Measurements from ENCODE around the gene GRAPL. TPM values are rescaled to one million over a fixed set of nuclear protein-coding genes. Genes with fewer than 3 reads are reported as not detected.
"Not testable (repeated sequence)": the region's sequence is repeated elsewhere in the genome, so short reads cannot be mapped to it uniquely, and the experiment has no call there.

Gene GRAPL
- total and polyA plus RNA-seq, 2 of the 4 experiments (the other 2 are of a cell fraction), result not detected

DNA sequence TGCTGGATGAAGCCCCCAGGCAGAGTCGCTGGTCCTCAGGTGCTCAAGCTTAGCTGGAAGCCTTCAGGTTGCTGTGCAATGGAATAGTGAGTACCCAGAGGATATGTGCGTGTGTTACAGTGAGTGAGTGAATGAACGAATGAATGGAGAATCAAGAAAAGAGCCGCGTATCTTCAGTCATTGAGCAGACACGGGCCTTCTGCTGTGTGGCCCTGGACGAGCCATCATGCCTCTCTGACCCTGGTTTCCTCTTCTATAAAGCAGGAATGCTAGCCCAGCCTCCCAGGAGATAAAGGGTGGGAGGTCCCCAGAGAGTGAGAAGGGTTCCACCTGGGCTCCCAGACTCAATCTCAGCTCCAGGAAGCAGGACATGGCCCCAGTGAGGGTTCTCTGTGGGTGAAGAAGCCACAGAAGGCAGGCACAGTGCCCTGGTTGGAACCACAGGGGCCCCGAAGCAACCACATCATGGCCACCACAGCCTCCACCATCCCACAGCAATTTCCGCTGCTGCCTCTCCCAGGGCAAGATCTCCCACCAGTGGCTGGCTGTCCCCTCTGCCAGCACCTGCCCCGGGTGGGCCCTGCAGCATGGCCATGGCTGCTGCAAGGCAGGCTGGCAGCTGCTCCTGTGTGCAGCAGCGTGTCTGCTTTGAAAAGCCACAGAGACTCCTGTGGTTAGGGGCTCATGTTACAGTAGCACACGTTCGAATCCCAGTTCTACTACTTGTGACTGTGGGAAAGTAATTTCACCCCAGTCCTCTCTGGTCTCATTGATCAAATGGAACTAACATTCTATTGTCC lies 34.1 kb downstream of the GRAPL start:
- H2AFZ ChIP-seq (replicated peaks; ENCODE audit: low read length, poor library complexity); BruUV-seq (replicated peaks); H3K9me3 ChIP-seq (ENCODE audit: control insufficient read depth, insufficient read depth, low read length); in situ Hi-C loops (cut with MboI; ENCODE audit: low sequenced_read_pairs); H3K27me3 ChIP-seq (ENCODE audit: control insufficient read depth, insufficient read depth, low read length); intact Hi-C loops (cut with micrococcal nuclease); H4K8ac ChIP-seq (ENCODE audit: low read depth in 2 of 2, low read length in 2 of 2); H3K14ac ChIP-seq (replicated peaks; ENCODE audit: low read depth, low read length); H2AK5ac ChIP-seq (ENCODE audit: low read depth, low read length); POLR2A ChIA-PET (ENCODE audit: unreplicated experiment); H3K27ac ChIP-seq (ENCODE audit: insufficient read depth, low read length); DNase-seq; H3K23ac ChIP-seq (ENCODE audit: low read depth, low read length); H3K4me2 ChIP-seq (ENCODE audit: low read depth, low read length); H3K4me3 ChIP-seq (ENCODE audit: insufficient read depth, low read depth, low read length); H2BK5ac ChIP-seq (ENCODE audit: low read depth, low read length, poor library complexity, severe bottlenecking); H4K5ac ChIP-seq (ENCODE audit: low read depth, low read length); H2BK120ac ChIP-seq (ENCODE audit: low read depth, low read length); H3K36me3 ChIP-seq (ENCODE audit: control insufficient read depth, insufficient read depth, low read length); H3K9ac ChIP-seq (ENCODE audit: low read depth, low read length); H3K4me1 ChIP-seq (ENCODE audit: control insufficient read depth, insufficient read depth, low read length); H3K56ac ChIP-seq (ENCODE audit: extremely low read depth, insufficient read depth, low read length); H3K79me1 ChIP-seq (ENCODE audit: low read depth in 1 of 2, low read length in 2 of 2); H3K18ac ChIP-seq (ENCODE audit: low read depth, low read length); H3K9me1 ChIP-seq (ENCODE audit: insufficient read depth, low read length); H2AK9ac ChIP-seq (replicated peaks; ENCODE audit: low read depth, low read length, poor library complexity); dilution Hi-C loops (cut with HindIII; ENCODE audit: low sequenced_read_pairs, unreplicated experiment); H2BK15ac ChIP-seq (ENCODE audit: low read depth, low read length); H4K91ac ChIP-seq (ENCODE audit: insufficient read depth, low read depth, low read length); H4K20me1 ChIP-seq (ENCODE audit: insufficient read depth, low read length); H3K4ac ChIP-seq (ENCODE audit: low read depth, low read length); CTCF ChIA-PET; H2BK20ac ChIP-seq (ENCODE audit: low read depth, low read length); ATAC-seq (ENCODE audit: low read depth): not testable (repeated sequence)
- no CpG with 5 or more reads among the region's 13 CpGs for WGBS, 2 experiments (ENCODE audit: extremely low coverage in 2 of 2, insufficient read length in 1 of 2)

DNA sequence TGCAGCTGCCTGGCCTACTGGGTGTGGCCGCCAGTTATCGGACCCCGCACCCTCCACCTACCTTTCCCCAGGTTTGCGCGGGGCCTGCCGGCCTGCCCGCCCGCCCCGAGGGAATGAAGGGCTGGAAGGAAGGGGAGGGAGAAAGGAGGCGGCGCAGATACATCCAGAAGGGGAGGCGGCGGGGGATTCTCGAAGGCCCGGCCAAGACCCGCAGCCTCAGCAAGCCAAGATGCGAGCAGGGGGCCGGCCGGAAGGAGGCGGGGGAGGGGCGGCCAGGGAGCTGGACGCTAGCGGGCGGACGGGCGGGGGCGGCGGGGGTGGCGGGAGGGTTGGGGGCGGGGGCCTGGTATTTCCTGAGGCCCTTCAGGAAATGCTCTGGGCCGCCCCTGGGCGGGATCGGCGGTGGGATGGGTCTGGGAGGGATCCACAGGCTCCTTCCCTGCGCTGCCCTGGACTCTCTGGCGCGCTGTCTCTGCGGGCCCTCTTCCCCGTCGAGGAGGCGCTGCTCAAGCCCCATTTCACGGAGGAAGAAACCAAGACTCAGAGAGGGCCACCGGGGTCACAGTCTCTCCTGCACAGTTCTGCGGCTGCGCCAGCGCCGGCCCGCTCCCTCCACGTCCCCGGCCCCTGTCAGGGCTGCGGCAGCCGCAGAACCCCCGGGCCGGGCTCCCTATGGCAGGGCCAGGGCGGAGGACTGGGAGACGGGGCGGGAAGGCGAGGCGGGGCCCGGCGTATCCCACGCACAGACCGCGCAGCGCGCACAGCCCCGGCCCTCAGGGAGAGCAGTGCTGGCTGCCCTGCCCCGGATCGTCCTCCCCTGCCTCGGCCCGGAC lies 35.2 kb downstream of the GRAPL start:
- H3K9ac ChIP-seq (ENCODE audit: low read depth, low read length); H3K56ac ChIP-seq (ENCODE audit: extremely low read depth, insufficient read depth, low read length); H2BK120ac ChIP-seq (ENCODE audit: low read depth, low read length); POLR2A ChIA-PET (ENCODE audit: unreplicated experiment); H3K79me1 ChIP-seq (ENCODE audit: low read depth in 1 of 2, low read length in 2 of 2); intact Hi-C loops (cut with micrococcal nuclease); H4K91ac ChIP-seq (ENCODE audit: insufficient read depth, low read depth, low read length); BruUV-seq (replicated peaks); in situ Hi-C loops (cut with MboI; ENCODE audit: low sequenced_read_pairs); H2BK20ac ChIP-seq (ENCODE audit: low read depth, low read length); H2BK15ac ChIP-seq (ENCODE audit: low read depth, low read length); H2AK5ac ChIP-seq (ENCODE audit: low read depth, low read length); dilution Hi-C loops (cut with HindIII; ENCODE audit: low sequenced_read_pairs, unreplicated experiment); H4K5ac ChIP-seq (ENCODE audit: low read depth, low read length); H3K4me3 ChIP-seq (ENCODE audit: insufficient read depth, low read depth, low read length); H4K20me1 ChIP-seq (ENCODE audit: insufficient read depth, low read length); H3K23ac ChIP-seq (ENCODE audit: low read depth, low read length); H3K27me3 ChIP-seq (ENCODE audit: control insufficient read depth, insufficient read depth, low read length); CTCF ChIA-PET; H2AFZ ChIP-seq (replicated peaks; ENCODE audit: low read length, poor library complexity); H3K14ac ChIP-seq (replicated peaks; ENCODE audit: low read depth, low read length); H3K18ac ChIP-seq (ENCODE audit: low read depth, low read length); H3K9me3 ChIP-seq (ENCODE audit: control insufficient read depth, insufficient read depth, low read length); H3K36me3 ChIP-seq (ENCODE audit: control insufficient read depth, insufficient read depth, low read length); DNase-seq; H3K9me1 ChIP-seq (ENCODE audit: insufficient read depth, low read length); H2AK9ac ChIP-seq (replicated peaks; ENCODE audit: low read depth, low read length, poor library complexity); H3K4ac ChIP-seq (ENCODE audit: low read depth, low read length); H3K27ac ChIP-seq (ENCODE audit: insufficient read depth, low read length); H3K4me1 ChIP-seq (ENCODE audit: control insufficient read depth, insufficient read depth, low read length); H2BK5ac ChIP-seq (ENCODE audit: low read depth, low read length, poor library complexity, severe bottlenecking); H4K8ac ChIP-seq (ENCODE audit: low read depth in 2 of 2, low read length in 2 of 2); H3K4me2 ChIP-seq (ENCODE audit: low read depth, low read length): not testable (repeated sequence)
- WGBS, 2 experiments (ENCODE audit: extremely low coverage in 2 of 2, insufficient read length in 1 of 2), result no CpG with 5 or more reads among the region's 71 CpGs
- ATAC-seq (ENCODE audit: low read depth), result peak; percentile 83

Measured in IMR-90 (cell line).